Stimulated activated CD4-positive, alpha-beta T cell treated with anti-CD3 and anti-CD28 coated beads, Interleukin-12 subunit alpha, Interleukin-12 subunit beta, amount 100 ng/mL, for 48 hours (primary cell): ENCODE data around the gene PTPRN2.
A peak's percentile ranks its signal among the peaks of the same experiment; 100 is the strongest.
"Not testable (repeated sequence)": the region's sequence is repeated elsewhere in the genome, so short reads cannot be mapped to it uniquely, and the experiment has no call there.

Experiments
- DNase-seq, 3 donors: peaks; one replicate each; pipeline ENCODE4 v3.0.0-alpha.2; 2020; ENCODE audit warnings: low read depth in 2 of 3, low spot score in 1 of 3

Gene PTPRN2

DNA sequence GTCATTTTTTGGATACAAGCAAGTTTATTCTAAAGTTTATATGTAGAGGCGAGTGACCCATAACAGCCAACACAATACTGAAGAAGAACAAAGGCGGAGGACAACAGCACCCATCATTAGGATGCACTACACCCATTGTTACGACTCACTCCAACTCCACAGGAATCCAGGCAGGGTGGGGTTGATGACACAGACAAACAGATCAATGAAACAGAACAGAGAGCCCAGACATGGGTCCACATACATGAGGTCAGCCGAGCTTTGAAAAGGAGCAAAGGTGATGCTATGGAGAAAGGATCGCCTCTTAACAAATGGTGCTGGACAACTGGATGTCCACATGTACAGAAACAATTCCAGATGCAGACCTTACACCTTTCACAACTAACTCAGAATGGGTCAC lies 426.4 kb downstream of the PTPRN2 start:
- no peak for DNase-seq

DNA sequence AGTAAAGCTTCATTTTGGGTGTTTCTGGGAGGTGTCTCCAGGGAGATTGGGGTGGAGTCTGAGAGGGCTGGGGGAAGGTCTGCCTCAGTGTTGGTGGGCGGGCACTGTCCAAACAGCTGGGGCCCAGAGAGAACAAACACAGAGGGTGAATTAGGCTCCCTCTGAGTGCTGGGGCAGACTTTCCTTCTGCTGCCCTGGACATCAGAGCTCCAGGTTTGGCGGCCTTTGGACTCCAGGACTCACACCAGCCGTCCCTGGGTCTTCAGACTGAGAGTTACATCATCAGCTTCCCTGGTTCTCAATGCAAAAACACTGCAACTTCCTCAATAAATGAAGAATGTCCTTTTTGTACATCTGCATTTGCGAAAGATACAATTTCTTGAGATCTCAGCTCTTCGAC lies 427.4 kb downstream of the PTPRN2 start:
- no peak for DNase-seq

- DNase-seq: no peak
Measured at GRCh38 chr7:158157460-158157859, 430.2 kb downstream of the PTPRN2 start.

- peak in 1 of 3 donors; percentile 1 for DNase-seq
Measured at GRCh38 chr7:158151273-158151672, 436.4 kb downstream of the PTPRN2 start.

- no peak for DNase-seq
Measured at GRCh38 chr7:158150234-158150633, 437.4 kb downstream of the PTPRN2 start.

DNA sequence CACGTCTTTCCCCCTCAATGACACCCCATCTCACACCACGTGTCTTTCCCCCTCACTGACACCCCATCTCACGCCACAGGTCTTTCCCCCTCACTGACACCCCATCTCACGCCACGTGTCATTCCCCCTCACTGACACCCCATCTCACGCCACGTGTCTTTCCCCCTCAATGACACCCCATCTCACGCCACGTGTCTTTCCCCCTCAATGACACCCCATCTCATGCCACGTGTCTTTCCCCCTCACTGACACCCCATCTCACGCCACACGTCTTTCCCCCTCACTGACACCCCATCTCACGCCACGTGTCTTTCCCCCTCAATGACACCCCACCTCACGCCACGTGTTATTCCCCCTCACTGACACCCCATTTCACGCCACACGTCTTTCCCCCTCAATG lies 440.2 kb downstream of the PTPRN2 start:
- not testable (repeated sequence) for DNase-seq

GRCh38 chr7:158145370-158145769 lies 442.3 kb downstream of the PTPRN2 start:
- DNase-seq: no peak

DNA sequence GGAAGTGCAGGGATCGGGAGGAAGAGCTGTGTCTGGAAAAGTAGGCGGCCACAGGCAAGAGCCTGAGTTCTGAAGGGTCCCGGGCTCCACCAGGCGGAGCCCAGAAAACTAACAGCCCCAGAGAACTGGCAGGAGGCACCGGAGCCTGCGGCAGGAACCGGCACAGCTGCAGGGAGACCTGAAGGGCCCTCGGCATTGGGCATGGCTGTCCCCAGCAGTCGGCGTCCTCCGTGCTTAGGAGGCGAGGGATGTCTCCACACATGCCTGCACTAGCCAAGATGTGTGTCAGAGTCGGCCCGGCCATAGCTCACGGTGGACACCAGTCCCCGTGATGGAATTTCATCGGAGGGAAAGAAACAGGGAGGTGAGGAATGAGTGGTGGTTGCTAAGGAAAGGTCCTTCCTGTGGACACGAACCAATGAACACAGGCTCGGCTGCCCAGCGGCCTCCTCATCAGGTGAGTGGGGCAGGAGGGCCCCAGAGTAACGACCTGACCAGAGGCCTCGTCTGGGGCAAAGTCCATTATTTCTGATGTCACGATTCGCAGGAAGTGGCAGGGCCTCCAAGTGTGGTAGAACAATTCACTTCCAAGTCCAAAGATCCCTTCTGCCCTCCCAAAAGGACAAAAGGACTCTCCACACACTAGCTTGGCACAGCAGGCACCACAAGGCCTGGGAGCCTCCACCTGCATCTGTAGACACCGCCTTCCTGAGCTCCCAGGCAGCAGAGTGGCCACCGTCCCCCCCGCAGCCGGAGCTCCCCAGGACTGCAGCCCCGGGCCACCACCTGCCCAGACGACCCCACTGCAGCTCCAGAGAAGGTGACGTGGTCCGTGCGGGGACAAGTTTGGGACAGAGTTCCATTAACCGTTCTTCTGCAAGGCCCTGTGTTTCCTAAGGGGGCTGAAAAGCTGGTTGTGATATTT lies 444.2 kb downstream of the PTPRN2 start:
- DNase-seq: no peak

- DNase-seq: no peak
Measured at GRCh38 chr7:158142657-158143056, 445.0 kb downstream of the PTPRN2 start.

GRCh38 chr7:158141806-158142518 lies 445.7 kb downstream of the PTPRN2 start:
- no peak for DNase-seq

DNA sequence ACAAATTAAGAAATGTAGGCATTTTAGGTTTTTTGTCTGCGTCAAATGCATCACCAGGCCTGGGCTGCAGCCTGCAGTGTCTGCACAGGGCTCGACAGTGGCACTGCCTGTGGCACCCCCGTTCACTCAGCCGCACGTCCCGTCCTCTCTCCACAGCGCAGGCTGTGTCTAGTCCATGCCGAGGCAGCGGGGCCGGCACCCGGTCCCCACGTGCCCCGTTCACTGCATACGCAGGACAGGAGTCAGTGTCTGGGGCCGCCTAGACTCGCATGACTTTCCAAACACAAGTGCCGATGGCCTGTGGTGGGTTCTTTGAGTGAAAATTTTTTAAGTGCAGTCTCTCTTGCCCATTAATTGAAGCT lies 446.4 kb downstream of the PTPRN2 start:
- DNase-seq: no peak

DNA sequence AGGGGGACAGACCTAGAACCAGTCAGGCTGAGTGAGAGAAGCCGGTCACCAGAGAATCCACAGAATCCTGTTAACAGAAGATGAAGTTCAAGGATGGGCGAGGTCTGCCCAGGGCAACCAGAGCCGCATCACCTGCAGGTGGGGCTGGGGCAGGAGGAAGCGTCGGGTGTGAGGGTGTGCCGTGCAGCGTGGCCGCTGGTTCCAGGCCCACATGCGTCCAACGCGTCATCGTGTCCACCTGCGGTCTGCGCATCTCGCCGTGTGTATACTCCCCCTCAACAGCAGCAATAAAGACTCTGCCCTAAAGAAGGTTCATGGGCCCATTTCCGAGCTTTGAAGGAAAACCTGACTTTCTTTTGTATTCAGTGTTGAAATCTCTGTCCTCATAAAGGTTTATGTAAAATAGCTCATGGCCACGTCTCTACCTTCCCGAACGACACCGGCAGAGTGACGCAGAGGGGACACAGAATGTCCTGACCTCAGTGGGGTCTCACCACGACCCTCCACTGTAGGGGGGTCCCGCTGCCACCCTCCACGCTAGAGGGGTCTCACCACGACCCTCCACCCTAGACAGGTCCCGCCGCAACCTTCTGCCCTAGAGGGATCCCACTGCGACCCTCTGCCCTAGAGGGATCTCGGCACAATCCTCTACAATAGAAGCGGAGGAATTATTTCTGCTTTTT lies 446.9 kb downstream of the PTPRN2 start:
- DNase-seq: no peak

- DNase-seq: no peak
Measured at GRCh38 chr7:158139499-158139898, 448.1 kb downstream of the PTPRN2 start.

GRCh38 chr7:158138329-158138597 lies 449.4 kb downstream of the PTPRN2 start:
- DNase-seq: no peak

GRCh38 chr7:158137516-158138328 lies 449.9 kb downstream of the PTPRN2 start:
- DNase-seq: no peak

DNA sequence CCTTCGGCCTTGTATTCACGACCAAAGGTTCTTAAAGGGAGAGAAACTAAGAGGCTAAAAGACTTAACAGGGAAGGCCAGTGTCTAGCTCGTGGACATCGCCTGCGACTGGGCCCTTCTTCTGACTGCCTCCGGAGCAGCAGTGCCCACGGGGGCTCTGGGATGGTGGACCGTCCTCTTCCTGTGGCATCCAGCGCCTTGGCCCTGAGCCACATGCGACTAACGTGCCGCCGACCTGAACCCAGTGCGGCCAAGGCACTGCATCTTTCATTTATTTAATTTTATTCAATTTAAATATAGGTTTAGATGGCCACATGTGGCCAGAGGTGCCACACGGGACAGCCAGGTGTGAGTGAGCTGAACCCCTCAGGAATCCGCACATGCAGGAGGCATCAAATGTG lies 451.7 kb downstream of the PTPRN2 start:
- DNase-seq: no peak

DNA sequence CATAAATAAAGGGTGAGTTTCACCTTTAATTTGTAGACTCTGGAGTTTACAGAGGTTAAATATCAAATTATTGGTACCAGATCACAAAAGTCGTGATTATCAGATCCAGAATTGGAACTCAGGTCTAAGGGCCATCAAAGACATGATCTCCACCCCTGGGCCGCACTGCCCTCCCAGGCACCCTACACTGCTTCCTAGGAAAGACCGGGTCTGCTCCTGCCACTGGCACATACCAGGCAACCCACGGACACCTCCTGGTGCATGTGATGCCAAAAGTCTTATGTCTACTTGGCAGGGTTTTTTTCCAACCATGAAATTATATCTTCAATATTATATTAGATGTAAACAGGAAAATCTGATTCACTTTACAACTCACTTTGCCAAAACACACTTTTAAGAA lies 452.8 kb downstream of the PTPRN2 start:
- DNase-seq: no peak

DNA sequence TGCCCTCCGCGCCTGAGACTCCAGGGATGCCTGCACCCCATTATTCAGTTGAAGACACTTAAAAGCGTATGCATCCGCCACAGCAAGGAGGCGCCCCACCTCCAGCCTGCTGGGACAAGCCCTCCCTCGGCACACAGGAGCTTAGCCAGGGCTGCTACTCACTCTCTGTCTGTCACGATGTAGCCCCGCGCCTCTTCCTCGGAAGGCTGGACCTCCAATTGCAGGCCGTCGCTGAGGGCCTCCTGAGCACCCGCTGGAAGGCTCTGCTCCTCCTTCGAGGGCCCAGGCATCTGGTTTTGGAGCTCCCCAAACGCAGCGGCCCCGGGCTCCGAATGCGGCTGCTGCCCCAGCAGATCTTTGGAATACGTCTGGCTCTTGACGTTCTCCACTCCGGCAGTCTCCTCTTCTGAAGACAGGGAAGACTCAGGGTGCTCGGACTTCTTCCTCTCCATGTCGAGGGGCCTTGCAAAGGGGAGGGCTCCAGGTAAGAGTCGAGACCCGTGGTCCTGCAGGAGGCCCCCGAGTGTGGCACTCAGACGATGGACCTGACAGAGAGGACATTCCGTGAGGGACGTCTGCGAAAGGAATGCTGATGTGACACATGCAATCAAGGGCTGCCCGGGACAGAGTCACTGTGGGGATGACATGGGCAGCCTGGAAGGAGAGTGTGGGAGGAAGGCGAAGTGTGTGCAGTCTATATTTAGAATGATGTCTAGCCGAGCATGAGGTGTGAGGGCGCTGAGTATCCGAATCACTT lies 453.9 kb downstream of the PTPRN2 start:
- DNase-seq: no peak

- no peak for DNase-seq
Measured at GRCh38 chr7:158133057-158133456, 454.6 kb downstream of the PTPRN2 start.

- no peak for DNase-seq
Measured at GRCh38 chr7:158130023-158130409, 457.6 kb downstream of the PTPRN2 start.
